HG03060 (cell line): Measurements from ENCODE around the gene GPR84.

Experiments
- ATAC-seq: cut with Tn5 transposase; IDR thresholded peaks from one replicate; pipeline ENCODE4 v1.9.1; 2021; ENCODE audit warnings: low read depth, moderate number of reproducible peaks; ENCODE audit not compliant: unreplicated experiment

GPR84 gene

GRCh38 chr12:54364413-54364812, at the start of gene GPR84:
GPR84 (minus strand) TSS chr12:54364486; CDS start chr12:54363851, 635 bp downstream.
- no peak for ATAC-seq

- no peak for ATAC-seq
These were observed 49.3 kb upstream of the GPR84 start for GRCh38 chr12:54413284-54414190.

- ATAC-seq: no peak
These were observed 48.5 kb upstream of the GPR84 start for GRCh38 chr12:54412786-54413185.

- ATAC-seq: no peak
These were observed 48.1 kb upstream of the GPR84 start for GRCh38 chr12:54412348-54412747.

GRCh38 chr12:54411391-54412241, 47.3 kb upstream of the GPR84 start:
- ATAC-seq: no peak

GRCh38 chr12:54409267-54409666, 45.0 kb upstream of the GPR84 start:
- ATAC-seq: no peak

GRCh38 chr12:54407183-54407905, 43.1 kb upstream of the GPR84 start:
- ATAC-seq: no peak

GRCh38 chr12:54405573-54405972, 41.3 kb upstream of the GPR84 start:
- ATAC-seq: no peak

GRCh38 chr12:54405106-54405505, 40.8 kb upstream of the GPR84 start:
- no peak for ATAC-seq

GRCh38 chr12:54404061-54405004, 40.0 kb upstream of the GPR84 start:
- no peak for ATAC-seq

GRCh38 chr12:54401119-54401518, 36.8 kb upstream of the GPR84 start:
- no peak for ATAC-seq

GRCh38 chr12:54398995-54399793, 34.9 kb upstream of the GPR84 start:
- no peak for ATAC-seq

- no peak for ATAC-seq
These were observed 33.9 kb upstream of the GPR84 start for GRCh38 chr12:54398218-54398617.

- no peak for ATAC-seq
These were observed 32.9 kb upstream of the GPR84 start for GRCh38 chr12:54397157-54397556.

- no peak for ATAC-seq
These were observed 31.3 kb upstream of the GPR84 start for GRCh38 chr12:54395545-54395944.

- no peak for ATAC-seq
These were observed 30.7 kb upstream of the GPR84 start for GRCh38 chr12:54394986-54395385.

- no peak for ATAC-seq
These were observed 30.0 kb upstream of the GPR84 start for GRCh38 chr12:54394281-54394719.

GRCh38 chr12:54393743-54394142, 29.5 kb upstream of the GPR84 start:
- ATAC-seq: no peak

- no peak for ATAC-seq
These were observed 28.9 kb upstream of the GPR84 start for GRCh38 chr12:54393207-54393609.
